ENCODE measurements around the gene TMEM63C. TPM values are rescaled to one million over a fixed set of nuclear protein-coding genes. Genes with fewer than 3 reads are reported as not detected.

Gene TMEM63C
- total and polyA plus RNA-seq, 2 donors (not counting 3 experiments of a cell fraction or from before 2014, with no cell fraction given): not detected

- BruUV-seq (replicated peaks): no TSS peak
- no peak for TF ChIP-seq MYC (IDR thresholded peaks at IDR 0.05; ENCODE audit: low read depth, low read length)
- TF ChIP-seq EZH2 (IDR thresholded peaks at IDR 0.05; ENCODE audit: borderline replicate concordance, low read depth, low read length, severe bottlenecking): no peak
- TF ChIP-seq MAX (IDR thresholded peaks at IDR 0.05; ENCODE audit: insufficient read depth, insufficient read length): no peak
- intact Hi-C loops (cut with micrococcal nuclease) (no loop called here), dilution Hi-C loops (cut with MboI; ENCODE audit: extremely low pct_ligation_motif_present, low sequenced_read_pairs) (no loop called here)
- H3K9ac ChIP-seq (replicated peaks; ENCODE audit: extremely low read depth, insufficient read depth, low read length): no peak overlapping the region
- H3K4me1 ChIP-seq (ENCODE audit: control insufficient read depth, extremely low read depth, insufficient read depth, low read length): no peaks in the 10 kb centered on the region
- H3K9me1 ChIP-seq (replicated peaks; ENCODE audit: control insufficient read depth, extremely low read depth, insufficient read depth, low read length): no peaks in the 10 kb centered on the region
- CTCF ChIA-PET: no interaction called here
- H3K9me3 ChIP-seq (replicated peaks; ENCODE audit: control insufficient read depth, insufficient read depth, low read length): no peaks in the 10 kb centered on the region
- POLR2A ChIA-PET: no interaction called here
- no peak overlapping the region for H3K4me2 ChIP-seq (ENCODE audit: insufficient read depth, low read length)
- H3K27ac ChIP-seq (ENCODE audit: insufficient read depth, low read depth, low read length): no peak overlapping the region
- H3K36me3 ChIP-seq (ENCODE audit: control insufficient read depth in 2 of 2, extremely low read depth in 1 of 2, insufficient read depth in 2 of 2, low read length in 2 of 2): no peaks in the 10 kb centered on the region
- no peaks in the 10 kb centered on the region for H4K20me1 ChIP-seq (replicated peaks; ENCODE audit: control insufficient read depth, extremely low read depth, insufficient read depth, low read length)
- H3K79me2 ChIP-seq (ENCODE audit: control insufficient read depth, insufficient read depth, low read length): no peaks in the 10 kb centered on the region
- no peak overlapping the region for H3K4me3 ChIP-seq (replicated peaks in 1 of 3; ENCODE audit: insufficient read depth in 1 of 3, low read depth in 1 of 3, low read length in 3 of 3)
- no peaks in the 10 kb centered on the region for H3K27me3 ChIP-seq (ENCODE audit: control insufficient read depth in 2 of 2, insufficient read depth in 2 of 2, low read length in 2 of 2)
- no peak overlapping the region for H2AFZ ChIP-seq (ENCODE audit: low read depth, low read length)
- FAIRE-seq (no peak), DNase-seq (ENCODE audit: low read depth, low spot score) (no peak)
These were observed 65.2 kb downstream of the TMEM63C start for GRCh38 chr14:77246784-77247183.

DNA sequence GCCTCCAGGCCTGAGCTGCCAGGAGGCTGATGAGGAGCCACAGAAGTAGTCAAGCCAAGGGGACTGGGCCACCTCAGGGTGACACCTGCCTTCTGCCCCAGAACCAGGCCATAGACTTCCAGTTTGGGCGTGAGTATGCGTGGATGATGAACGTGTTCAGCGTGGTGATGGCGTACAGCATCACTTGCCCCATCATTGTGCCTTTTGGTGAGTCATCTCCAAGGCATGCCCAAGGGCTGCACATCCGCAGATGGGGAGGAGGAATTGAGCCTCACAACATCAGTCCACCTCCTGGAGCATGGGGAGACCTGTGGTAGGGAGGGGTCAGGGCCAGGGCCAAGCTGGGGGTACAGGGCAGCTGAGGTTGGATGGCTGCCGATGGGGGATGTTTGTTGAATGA is 67.1 kb downstream of the TMEM63C start:
- H3K9me1 ChIP-seq (replicated peaks; ENCODE audit: control insufficient read depth, extremely low read depth, insufficient read depth, low read length): no peaks in the 10 kb centered on the region
- dilution Hi-C loops (cut with MboI; ENCODE audit: extremely low pct_ligation_motif_present, low sequenced_read_pairs): no loop called here
- intact Hi-C loops (cut with micrococcal nuclease): no loop called here
- BruUV-seq (replicated peaks): no TSS peak
- H3K4me1 ChIP-seq (ENCODE audit: control insufficient read depth, extremely low read depth, insufficient read depth, low read length): no peaks in the 10 kb centered on the region
- no peak overlapping the region for H3K4me2 ChIP-seq (ENCODE audit: insufficient read depth, low read length)
- FAIRE-seq (no peak), DNase-seq (ENCODE audit: low read depth, low spot score) (no peak)
- H3K27me3 ChIP-seq (ENCODE audit: control insufficient read depth in 2 of 2, insufficient read depth in 2 of 2, low read length in 2 of 2): no peaks in the 10 kb centered on the region
- no peak overlapping the region for H3K4me3 ChIP-seq (replicated peaks in 1 of 3; ENCODE audit: insufficient read depth in 1 of 3, low read depth in 1 of 3, low read length in 3 of 3)
- H3K79me2 ChIP-seq (ENCODE audit: control insufficient read depth, insufficient read depth, low read length): no peaks in the 10 kb centered on the region
- no peak overlapping the region for H3K27ac ChIP-seq (ENCODE audit: insufficient read depth, low read depth, low read length)
- H3K36me3 ChIP-seq (ENCODE audit: control insufficient read depth in 2 of 2, extremely low read depth in 1 of 2, insufficient read depth in 2 of 2, low read length in 2 of 2): no peaks in the 10 kb centered on the region
- POLR2A ChIA-PET: no interaction called here
- H2AFZ ChIP-seq (ENCODE audit: low read depth, low read length): no peak overlapping the region
- TF ChIP-seq EZH2 (IDR thresholded peaks at IDR 0.05; ENCODE audit: borderline replicate concordance, low read depth, low read length, severe bottlenecking): no peak
- no peak for TF ChIP-seq POLR2AphosphoS5 (IDR thresholded peaks at IDR 0.05; ENCODE audit: insufficient read depth, low read depth, low read length)
- no peak for TF ChIP-seq FOS (IDR thresholded peaks at IDR 0.05; ENCODE audit: borderline replicate concordance, insufficient read depth, low read length)
- TF ChIP-seq MAX (IDR thresholded peaks at IDR 0.05; ENCODE audit: insufficient read depth, insufficient read length): no peak
- TF ChIP-seq JUN (IDR thresholded peaks at IDR 0.05; ENCODE audit: borderline replicate concordance, insufficient read depth, insufficient read length, low read depth): no peak
- no peak for TF ChIP-seq POLR2A (IDR thresholded peaks at IDR 0.05; ENCODE audit: low read depth, low read length)
- no peak for TF ChIP-seq GATA2 (IDR thresholded peaks at IDR 0.05; ENCODE audit: insufficient read depth, insufficient read length, low read depth, low read length)
- CTCF ChIA-PET: interaction anchor here (0.9 kb wide), 1 partner anchor 68 kb away, joined by 4 read pairs; no protein-coding TSS in a partner anchor
- H3K9me3 ChIP-seq (replicated peaks; ENCODE audit: control insufficient read depth, insufficient read depth, low read length): no peaks in the 10 kb centered on the region
- H3K9ac ChIP-seq (replicated peaks; ENCODE audit: extremely low read depth, insufficient read depth, low read length): no peak overlapping the region
- H4K20me1 ChIP-seq (replicated peaks; ENCODE audit: control insufficient read depth, extremely low read depth, insufficient read depth, low read length): no peaks in the 10 kb centered on the region
